ENCODE data around the gene MGAM2. TPM values are rescaled to one million over a fixed set of nuclear protein-coding genes. Genes with fewer than 3 reads are reported as not detected.

The MGAM2 gene
- total RNA-seq, 1 experiment from 2014 or later = not detected

GRCh38 chr7:142176901-142177300 lies 65.4 kb downstream of the MGAM2 start:
- Histone ChIP-seq H3K9me2 (ENCODE audit: insufficient read depth) (no peaks in the 10 kb centered on the region), H3K9me3 (ENCODE audit: insufficient read depth, low read depth) (no peaks in the 10 kb centered on the region), H3K4me2 (no peak overlapping the region), H2AFZ (no peak overlapping the region), H3K36me3 (ENCODE audit: low read depth) (no peaks in the 10 kb centered on the region), H3K79me2 (ENCODE audit: low read depth) (no peaks in the 10 kb centered on the region), H4K20me1 (ENCODE audit: insufficient read depth) (no peaks in the 10 kb centered on the region), H3K27ac (no peak overlapping the region), H3K4me3 (no peak overlapping the region), H3F3A (ENCODE audit: insufficient read depth, low read depth) (no peaks in the 10 kb centered on the region), H3K27me3 (ENCODE audit: insufficient read depth, low read depth) (no peaks in the 10 kb centered on the region), H3K4me1 (replicated peaks; ENCODE audit: insufficient read depth) (no peaks in the 10 kb centered on the region)
- BruUV-seq (replicated peaks) = no TSS peak
- TF ChIP-seq CTCF (conservative IDR thresholded peaks at IDR 0.05) (no peak), EZH2 (IDR thresholded peaks at IDR 0.05; ENCODE audit: low read depth) (no peak)
- ChIA-PET POLR2A (ENCODE audit: unreplicated experiment) (no interaction called here), CTCF (no interaction called here)
- DNase-seq = no peak
- intact Hi-C loops (cut with micrococcal nuclease; ENCODE audit: unreplicated experiment) = no loop called here

DNA sequence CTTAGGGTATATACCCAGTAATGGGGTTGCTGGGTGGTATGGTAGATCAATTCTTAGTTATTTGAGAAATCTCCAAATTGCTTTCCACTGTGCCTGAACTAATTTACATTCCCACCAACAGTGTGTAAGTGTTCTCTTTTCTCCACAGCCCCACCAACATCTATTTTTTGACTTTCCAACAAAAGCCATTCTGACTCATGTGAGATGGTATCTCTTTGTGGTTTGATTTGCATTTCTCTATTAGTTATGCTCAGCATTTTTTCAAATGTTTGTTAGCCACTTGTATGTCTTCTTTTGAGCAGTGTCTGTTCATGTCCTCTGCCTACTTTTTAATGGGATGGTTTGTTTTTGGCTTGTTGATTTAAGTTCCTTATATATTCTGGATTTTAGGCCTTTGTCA lies 66.4 kb downstream of the MGAM2 start:
- no TSS peak for BruUV-seq (replicated peaks)
- CTCF ChIA-PET = no interaction called here
- POLR2A ChIA-PET (ENCODE audit: unreplicated experiment) = no interaction called here
- H3K4me2 ChIP-seq = no peak overlapping the region
- H3K4me3 ChIP-seq = no peak overlapping the region
- intact Hi-C loops (cut with micrococcal nuclease; ENCODE audit: unreplicated experiment) = no loop called here
- H4K20me1 ChIP-seq (ENCODE audit: insufficient read depth) = no peaks in the 10 kb centered on the region
- no peak overlapping the region for H3K27ac ChIP-seq
- no peak for DNase-seq
- H3K9me3 ChIP-seq (ENCODE audit: insufficient read depth, low read depth) = no peaks in the 10 kb centered on the region
- no peak overlapping the region for H2AFZ ChIP-seq
- no peaks in the 10 kb centered on the region for H3K36me3 ChIP-seq (ENCODE audit: low read depth)
- TF ChIP-seq CTCF (conservative IDR thresholded peaks at IDR 0.05) (no peak), EZH2 (IDR thresholded peaks at IDR 0.05; ENCODE audit: low read depth) (no peak)
- no peaks in the 10 kb centered on the region for H3F3A ChIP-seq (ENCODE audit: insufficient read depth, low read depth)
- no peaks in the 10 kb centered on the region for H3K27me3 ChIP-seq (ENCODE audit: insufficient read depth, low read depth)
- no peaks in the 10 kb centered on the region for H3K4me1 ChIP-seq (replicated peaks; ENCODE audit: insufficient read depth)
- no peaks in the 10 kb centered on the region for H3K79me2 ChIP-seq (ENCODE audit: low read depth)
- no peaks in the 10 kb centered on the region for H3K9me2 ChIP-seq (ENCODE audit: insufficient read depth)

DNA sequence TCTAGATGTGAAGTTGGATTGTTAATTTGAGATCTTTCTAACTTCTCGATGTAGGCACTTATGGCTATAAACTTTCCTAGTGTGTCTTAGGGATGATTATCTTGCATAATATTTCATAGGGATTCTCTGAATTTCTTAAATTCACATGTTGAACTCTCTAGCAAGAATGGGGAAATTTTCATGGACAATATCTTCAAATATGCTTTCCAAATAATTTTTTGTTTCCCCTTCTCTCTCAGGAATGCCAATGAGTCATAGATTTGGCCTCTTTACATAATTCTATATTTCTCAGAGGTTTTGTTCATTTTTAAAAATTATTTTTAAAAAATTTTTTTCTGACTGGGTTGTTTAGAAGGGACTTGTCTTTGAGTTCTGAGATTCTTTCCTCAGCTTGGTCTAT lies 68.9 kb downstream of the MGAM2 start:
- intact Hi-C loops (cut with micrococcal nuclease; ENCODE audit: unreplicated experiment) = no loop called here

More for the DNA sequence above, 68.9 kb downstream of the MGAM2 start:
- Histone ChIP-seq H2AFZ (no peak overlapping the region), H3K4me1 (replicated peaks; ENCODE audit: insufficient read depth) (no peaks in the 10 kb centered on the region), H3K4me2 (no peak overlapping the region), H3K27ac (no peak overlapping the region), H4K20me1 (ENCODE audit: insufficient read depth) (no peaks in the 10 kb centered on the region; the same call in 1 of the 2 replicates), H3K9me2 (ENCODE audit: insufficient read depth) (no peaks in the 10 kb centered on the region), H3K36me3 (ENCODE audit: low read depth) (no peaks in the 10 kb centered on the region), H3K9me3 (ENCODE audit: insufficient read depth, low read depth) (no peaks in the 10 kb centered on the region), H3K4me3 (no peak overlapping the region), H3K79me2 (ENCODE audit: low read depth) (no peaks in the 10 kb centered on the region), H3F3A (ENCODE audit: insufficient read depth, low read depth) (no peaks in the 10 kb centered on the region), H3K27me3 (ENCODE audit: insufficient read depth, low read depth) (no peaks in the 10 kb centered on the region)
- POLR2A ChIA-PET (ENCODE audit: unreplicated experiment) = no interaction called here
- DNase-seq = no peak
- CTCF ChIA-PET = no interaction called here
- TF ChIP-seq EZH2 (IDR thresholded peaks at IDR 0.05; ENCODE audit: low read depth) = no peak
- no peak for TF ChIP-seq CTCF (conservative IDR thresholded peaks at IDR 0.05)
- BruUV-seq (replicated peaks) = no TSS peak

Data from PC-9 (cell line).